ENCODE data around the gene GLTP.

Gene GLTP

GRCh38 chr12:109827566-109828550 is 52.5 kb downstream of the GLTP start:
- no peak for TF ChIP-seq CTCF (IDR thresholded peaks at IDR 0.05; ENCODE audit: borderline replicate concordance, insufficient read depth, low read depth, low read length)
- no peak overlapping the region for H3K4me3 ChIP-seq (ENCODE audit: low read depth, low read length)

- no peak for TF ChIP-seq CTCF (IDR thresholded peaks at IDR 0.05; ENCODE audit: borderline replicate concordance, insufficient read depth, low read depth, low read length)
- H3K4me3 ChIP-seq (ENCODE audit: low read depth, low read length) = no peak overlapping the region
Observed at GRCh38 chr12:109827080-109827479, 53.3 kb downstream of the GLTP start.

GRCh38 chr12:109824731-109825130 is 55.6 kb downstream of the GLTP start:
- H3K4me3 ChIP-seq (ENCODE audit: low read depth, low read length) = no peak overlapping the region
- TF ChIP-seq CTCF (IDR thresholded peaks at IDR 0.05; ENCODE audit: borderline replicate concordance, insufficient read depth, low read depth, low read length) = no peak

GRCh38 chr12:109822951-109823411 is 57.4 kb downstream of the GLTP start:
- no peak for TF ChIP-seq CTCF (IDR thresholded peaks at IDR 0.05; ENCODE audit: borderline replicate concordance, insufficient read depth, low read depth, low read length)

GRCh38 chr12:109822416-109822815 is 57.9 kb downstream of the GLTP start:
- TF ChIP-seq CTCF (IDR thresholded peaks at IDR 0.05; ENCODE audit: borderline replicate concordance, insufficient read depth, low read depth, low read length) = no peak
- H3K4me3 ChIP-seq (ENCODE audit: low read depth, low read length) = no peak overlapping the region

More at GRCh38 chr12:109822951-109823411, 57.4 kb downstream of the GLTP start:
- no peak overlapping the region for H3K4me3 ChIP-seq (ENCODE audit: low read depth, low read length)

- no peak for TF ChIP-seq CTCF (IDR thresholded peaks at IDR 0.05; ENCODE audit: borderline replicate concordance, insufficient read depth, low read depth, low read length)
- no peak overlapping the region for H3K4me3 ChIP-seq (ENCODE audit: low read depth, low read length)
Observed at GRCh38 chr12:109821968-109822367, 58.4 kb downstream of the GLTP start.
